GM19395 (cell line): ENCODE data around the gene LDHAL6B.

Experiments
- ATAC-seq: cut with Tn5 transposase; IDR thresholded peaks from one replicate; pipeline ENCODE4 v1.9.1; 2021; ENCODE audit warnings: mild to moderate bottlenecking, moderate library complexity; ENCODE audit not compliant: unreplicated experiment

The LDHAL6B gene

DNA sequence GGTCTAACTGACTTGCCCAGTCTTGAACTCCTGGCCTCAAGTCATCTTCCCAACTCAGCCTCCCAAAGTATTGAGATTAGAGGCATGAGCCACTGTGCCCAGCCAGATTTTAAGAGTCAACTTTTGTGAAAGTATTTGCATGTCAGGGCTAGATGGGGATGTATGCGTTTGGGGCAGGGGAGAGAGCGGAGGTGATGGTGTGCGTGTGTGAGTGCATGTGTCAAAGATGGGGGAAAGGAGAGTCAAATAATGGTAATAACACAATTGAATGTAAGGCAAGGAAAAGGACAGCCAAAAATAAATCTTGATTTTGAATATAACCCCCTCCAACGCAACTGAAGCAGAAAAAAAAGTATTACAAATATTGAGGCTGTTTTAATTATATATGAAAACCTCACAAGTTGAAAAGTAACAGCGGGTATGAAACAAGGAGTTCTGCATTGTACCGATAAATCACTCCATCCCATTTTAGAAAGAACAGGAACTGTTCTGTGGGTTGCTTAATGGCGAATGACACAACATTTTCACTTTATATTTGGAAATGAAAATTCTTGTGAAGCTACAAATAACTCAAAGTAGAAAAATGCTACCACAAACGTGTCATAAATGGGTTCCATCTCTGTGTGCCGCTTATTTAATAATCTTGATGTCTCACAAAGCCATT lies 29.9 kb upstream of the LDHAL6B start:
- no peak for ATAC-seq

DNA sequence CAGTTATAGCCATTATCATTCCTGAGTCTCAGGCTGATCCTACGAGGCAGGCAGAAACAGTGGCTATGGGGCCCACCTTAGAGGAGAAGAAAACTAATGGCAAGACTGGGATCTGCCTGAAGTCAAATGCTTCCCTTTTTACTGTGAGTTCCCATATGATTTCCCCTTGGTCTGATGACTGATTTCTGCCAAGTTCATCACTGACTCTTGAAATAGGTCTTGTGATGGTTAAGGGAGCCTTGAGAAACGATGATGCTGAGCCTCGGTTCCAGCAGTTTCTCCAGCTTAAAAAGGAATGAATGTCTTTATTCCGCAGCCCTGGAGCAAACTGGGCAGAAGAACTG lies 29.4 kb upstream of the LDHAL6B start:
- no peak for ATAC-seq

DNA sequence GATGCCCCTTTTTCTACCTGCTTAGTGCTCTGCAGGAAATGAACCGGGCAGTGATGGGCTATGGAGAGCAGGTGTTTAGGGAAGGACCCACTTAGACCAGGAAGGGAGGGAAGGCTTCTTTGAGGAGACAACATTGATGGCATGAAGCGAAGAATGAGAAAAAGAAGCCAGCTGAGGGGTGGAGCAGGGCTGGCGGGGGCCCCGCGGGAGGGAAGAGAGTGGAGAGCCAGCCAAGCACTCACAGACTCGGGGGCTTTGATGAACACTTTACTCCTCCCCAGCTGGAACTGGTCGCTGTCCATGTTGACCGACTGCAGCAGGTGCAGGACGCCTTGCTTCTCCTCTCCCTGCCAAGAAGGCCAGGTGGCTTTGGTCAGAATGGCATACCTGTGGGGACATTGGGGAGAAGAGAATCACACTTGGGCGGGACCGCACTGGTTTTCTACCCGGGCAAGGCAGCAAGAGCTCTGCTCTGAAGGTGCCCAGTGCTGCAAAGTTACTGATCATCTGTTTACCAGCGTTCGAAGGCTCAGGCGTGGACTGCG lies 28.4 kb upstream of the LDHAL6B start:
- no peak for ATAC-seq

- no peak for ATAC-seq
These were observed 26.9 kb upstream of the LDHAL6B start for GRCh38 chr15:59179717-59180116.

DNA sequence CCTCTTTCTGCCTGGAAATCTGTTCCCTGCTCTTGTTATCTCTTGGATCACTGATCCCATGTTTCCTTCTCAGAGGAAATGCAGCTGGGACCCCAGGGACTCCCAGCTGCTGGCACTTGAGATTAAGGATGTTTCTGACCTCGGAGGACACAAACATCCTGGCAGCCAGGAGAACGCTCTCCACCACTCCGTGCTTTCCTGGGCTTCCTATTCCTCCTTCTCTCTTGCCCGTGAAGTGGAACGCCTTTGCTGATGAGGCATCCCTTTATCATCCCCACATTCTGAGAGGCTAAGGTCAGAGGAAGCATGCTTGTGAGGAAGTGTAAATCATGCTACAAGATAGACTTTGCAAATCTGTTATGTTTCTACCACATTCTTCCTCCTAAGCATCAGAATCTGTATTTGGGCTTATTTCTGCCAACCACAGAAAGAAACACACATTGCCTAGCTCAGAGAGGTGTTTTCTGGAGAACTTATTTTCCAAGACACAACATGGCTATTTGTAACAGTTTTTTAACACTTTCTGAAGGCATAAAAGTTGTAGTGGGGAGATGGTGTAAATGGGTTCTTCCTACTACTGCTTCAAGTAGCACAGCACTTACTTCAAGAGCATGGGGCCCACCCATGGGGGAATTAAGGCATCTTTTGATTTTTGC lies 25.6 kb upstream of the LDHAL6B start:
- no peak for ATAC-seq

- no peak for ATAC-seq
These were observed 20.9 kb upstream of the LDHAL6B start for GRCh38 chr15:59185725-59186124.

- no peak for ATAC-seq
These were observed 20.1 kb upstream of the LDHAL6B start for GRCh38 chr15:59186501-59186900.

DNA sequence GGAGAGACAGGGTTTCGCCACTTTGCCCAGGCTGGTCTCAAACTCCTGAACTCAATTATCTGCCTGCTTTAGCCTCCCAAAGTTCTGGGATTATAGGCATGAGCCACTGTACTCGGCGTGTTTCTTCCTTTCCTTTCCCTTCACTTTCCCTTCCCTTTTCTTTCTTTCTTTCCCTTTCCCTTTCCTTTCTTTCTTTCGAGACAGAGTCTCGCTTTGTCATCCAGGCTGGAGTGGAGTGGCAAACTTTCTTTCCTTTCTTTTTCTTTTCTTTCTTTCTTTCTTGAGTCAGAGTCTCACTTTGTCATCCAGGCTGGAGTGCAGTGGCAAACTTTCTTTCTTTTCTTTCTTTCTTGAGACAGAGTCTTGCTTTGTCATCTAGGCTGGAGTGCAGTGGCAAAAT lies 17.4 kb upstream of the LDHAL6B start:
- ATAC-seq, result no peak

DNA sequence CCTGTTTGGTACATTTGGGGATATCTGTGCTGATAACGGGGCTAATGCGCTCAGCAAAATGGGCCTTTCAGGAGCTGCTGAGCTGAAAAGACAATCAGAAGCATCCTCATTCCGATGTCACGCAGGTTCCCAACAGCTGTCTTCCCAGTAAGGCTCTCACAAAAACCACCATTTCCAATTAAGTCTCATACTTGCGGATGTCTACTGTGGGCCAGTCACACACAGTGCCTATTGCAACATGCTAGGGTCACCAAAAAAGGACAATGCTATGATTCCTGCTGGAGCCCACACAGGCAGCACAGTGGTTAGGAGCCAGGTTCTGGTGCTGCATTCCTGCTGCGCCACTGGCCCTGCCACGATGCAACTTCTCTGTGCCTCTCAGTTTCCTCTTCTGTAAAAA lies 16.4 kb upstream of the LDHAL6B start:
- no peak for ATAC-seq

- no peak for ATAC-seq
These were observed 14.8 kb upstream of the LDHAL6B start for GRCh38 chr15:59191855-59192237.

- no peak for ATAC-seq
These were observed 11.9 kb upstream of the LDHAL6B start for GRCh38 chr15:59194639-59195325.

DNA sequence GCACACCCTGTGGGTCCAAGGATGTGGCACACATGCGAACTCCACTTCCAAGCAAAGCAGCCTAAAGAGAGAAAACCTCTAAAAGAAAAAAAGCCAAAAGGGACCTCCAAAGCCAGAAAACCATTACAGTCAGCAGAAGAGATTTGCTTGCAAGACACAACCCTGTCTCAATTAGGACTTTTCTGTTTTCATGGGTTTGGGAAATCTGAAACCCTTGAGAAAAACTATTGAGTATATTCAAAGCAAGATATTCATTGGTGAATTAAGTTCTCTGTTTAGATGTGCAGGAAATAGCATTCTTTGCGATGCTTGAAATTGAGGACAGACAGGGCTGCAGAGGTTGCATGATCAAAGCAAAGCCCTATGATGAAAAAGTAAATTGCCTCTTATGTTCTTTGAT lies 10.2 kb upstream of the LDHAL6B start:
- ATAC-seq, result no peak

DNA sequence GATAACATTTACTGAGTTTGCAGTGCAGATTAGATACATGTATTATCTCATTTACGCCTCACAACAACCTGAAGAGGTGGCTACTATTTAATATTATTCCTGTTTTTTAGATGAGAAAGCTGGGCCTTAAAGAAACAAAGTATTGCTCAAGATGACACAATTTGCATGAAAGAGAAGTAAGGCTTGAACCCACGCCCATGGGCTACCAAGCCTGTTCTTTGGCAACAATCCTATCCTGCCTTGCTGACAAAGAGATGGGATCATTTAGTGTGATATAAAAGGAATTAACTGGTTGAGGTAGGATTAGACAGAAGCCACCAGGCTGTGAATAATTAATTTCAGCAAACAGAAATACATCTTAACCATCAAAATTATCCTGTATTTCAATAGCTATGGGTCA lies 9.2 kb upstream of the LDHAL6B start:
- no peak for ATAC-seq

- ATAC-seq, result no peak
These were observed 6.8 kb upstream of the LDHAL6B start for GRCh38 chr15:59199626-59200465.

GRCh38 chr15:59200560-59200959 lies 6.1 kb upstream of the LDHAL6B start:
- no peak for ATAC-seq

- no peak for ATAC-seq
These were observed 3.6 kb upstream of the LDHAL6B start for GRCh38 chr15:59203008-59203407.

GRCh38 chr15:59203657-59204056 lies 3.0 kb upstream of the LDHAL6B start:
- no peak for ATAC-seq

GRCh38 chr15:59205839-59206622 lies 612 bp upstream of the LDHAL6B start:
- ATAC-seq, result no peak

DNA sequence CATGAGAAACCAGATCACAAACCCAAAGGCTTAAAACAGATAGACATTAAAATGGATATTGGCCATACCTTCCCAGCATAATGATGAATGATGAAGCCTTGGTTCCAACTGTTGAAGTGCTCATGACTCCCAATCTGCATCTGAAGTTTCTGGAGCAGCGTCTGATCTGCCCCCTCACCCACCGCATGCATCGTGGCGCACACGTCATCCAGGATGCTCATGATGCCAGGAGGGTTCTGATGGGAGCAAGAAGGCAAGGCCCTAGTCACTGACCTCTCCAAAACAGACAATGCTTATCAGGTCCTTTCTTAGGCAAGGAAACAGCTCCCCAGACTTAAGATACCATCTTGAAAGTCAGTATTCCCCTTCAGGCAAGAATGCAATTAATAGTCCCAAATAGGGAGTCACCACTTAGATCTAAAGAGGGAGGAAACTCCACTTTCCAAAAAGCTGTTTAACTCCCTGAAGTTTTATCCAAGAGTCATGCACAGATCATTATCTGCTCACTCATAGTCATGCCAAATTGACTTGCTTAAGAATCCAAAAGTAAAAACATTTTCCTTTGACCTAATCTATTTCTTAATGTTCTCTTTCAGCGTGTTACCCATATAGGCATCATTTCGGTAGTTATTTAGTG lies 2.1 kb downstream of the LDHAL6B start:
- ATAC-seq, result no peak

GRCh38 chr15:59210186-59210585 lies 3.5 kb downstream of the LDHAL6B start:
- no peak for ATAC-seq
